Measurements from ENCODE around the gene RHAG. TPM values are rescaled to one million over a fixed set of nuclear protein-coding genes. Genes with fewer than 3 reads are reported as not detected.
A peak's percentile ranks its signal among the peaks of the same experiment; 100 is the strongest.

RHAG gene
- total RNA-seq, 1 experiment from 2014 or later: not detected

DNA sequence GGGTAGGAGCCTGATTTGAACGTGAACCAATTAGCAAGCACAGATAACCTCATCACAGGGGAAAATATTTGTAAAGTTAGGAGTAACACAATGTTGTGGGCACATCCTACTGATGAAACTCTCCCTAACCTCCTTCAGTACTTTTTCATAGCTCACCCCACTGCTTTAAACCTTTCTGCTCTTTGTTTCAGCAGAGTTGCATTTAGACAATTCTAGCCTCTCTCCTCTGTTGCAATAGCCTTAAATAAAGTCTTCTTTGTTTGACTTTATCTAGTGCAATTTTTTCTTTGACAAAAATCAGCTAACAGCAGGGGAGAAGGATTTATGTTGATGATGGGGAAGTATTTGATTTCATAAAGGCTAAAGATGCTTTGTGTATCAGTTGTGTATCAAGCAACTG lies 72.1 kb downstream of the RHAG start:
- no peak for DNase-seq (ENCODE audit: low spot score)

DNA sequence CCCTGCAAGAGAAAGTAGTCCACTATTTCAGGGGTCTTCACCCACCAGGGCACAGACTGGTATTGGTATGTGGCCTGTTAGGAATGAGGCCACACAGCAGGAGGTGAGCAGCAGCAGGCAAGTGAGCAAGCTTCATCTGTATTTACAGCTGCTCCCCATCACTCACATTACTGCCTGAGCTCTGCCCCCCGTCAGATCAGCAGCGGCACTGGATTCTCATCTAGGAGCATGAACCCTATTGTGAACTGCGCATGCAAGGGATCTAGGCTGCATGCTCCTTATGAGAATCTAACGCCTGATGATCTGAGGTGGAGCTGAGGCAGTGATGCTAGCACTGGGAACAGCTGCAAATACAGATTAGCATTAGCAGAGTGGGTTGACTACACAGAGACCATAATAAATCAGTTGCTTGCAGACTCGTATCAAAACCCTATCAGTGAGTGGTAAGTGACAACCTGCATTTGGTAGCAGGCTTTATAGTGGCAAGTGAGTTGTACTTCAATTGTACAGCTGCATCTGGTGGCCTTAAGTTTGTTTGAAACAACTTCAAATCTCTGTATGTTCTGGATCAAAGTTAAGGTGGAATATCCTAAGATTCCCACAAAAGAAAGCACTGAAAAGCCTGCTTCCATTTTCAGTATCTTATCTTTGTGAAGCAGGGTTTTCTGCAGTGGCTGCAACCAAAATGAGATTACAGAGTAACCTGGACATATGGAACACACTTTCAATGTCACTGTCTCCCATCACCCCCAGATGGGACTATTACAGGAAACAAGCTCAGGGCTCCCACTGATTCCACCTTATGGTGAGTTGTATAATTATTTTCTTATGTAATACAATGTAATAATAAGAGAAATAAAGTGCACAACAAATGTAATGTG lies 73.4 kb downstream of the RHAG start:
- no peak for DNase-seq (ENCODE audit: low spot score)

DNA sequence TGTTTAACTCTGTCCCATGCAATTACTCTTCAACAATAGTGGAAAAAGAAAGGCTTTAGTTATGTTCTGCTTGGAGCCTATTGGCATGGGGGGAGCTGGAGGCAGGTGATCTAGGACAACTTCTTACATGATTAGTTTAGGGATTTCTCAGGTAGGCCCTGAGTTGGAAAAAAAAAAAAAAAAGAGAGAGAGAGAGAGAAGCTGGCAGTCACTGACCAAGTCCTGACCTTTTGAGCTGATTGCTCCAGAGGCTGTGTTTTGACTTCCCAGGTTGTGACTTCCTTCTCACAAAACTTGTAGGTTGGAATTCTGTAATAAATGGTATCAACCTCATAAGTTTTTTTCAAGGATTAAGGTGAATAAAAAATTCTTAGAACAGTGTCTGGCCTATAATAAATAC lies 78.4 kb downstream of the RHAG start:
- no peak for DNase-seq (ENCODE audit: low spot score)

GRCh38 chr6:49557177-49557576 lies 79.5 kb downstream of the RHAG start:
- no peak for DNase-seq (ENCODE audit: low spot score)

- DNase-seq (ENCODE audit: low spot score): peak; percentile 93
Measured at GRCh38 chr6:49556429-49556837, 80.2 kb downstream of the RHAG start.

DNA sequence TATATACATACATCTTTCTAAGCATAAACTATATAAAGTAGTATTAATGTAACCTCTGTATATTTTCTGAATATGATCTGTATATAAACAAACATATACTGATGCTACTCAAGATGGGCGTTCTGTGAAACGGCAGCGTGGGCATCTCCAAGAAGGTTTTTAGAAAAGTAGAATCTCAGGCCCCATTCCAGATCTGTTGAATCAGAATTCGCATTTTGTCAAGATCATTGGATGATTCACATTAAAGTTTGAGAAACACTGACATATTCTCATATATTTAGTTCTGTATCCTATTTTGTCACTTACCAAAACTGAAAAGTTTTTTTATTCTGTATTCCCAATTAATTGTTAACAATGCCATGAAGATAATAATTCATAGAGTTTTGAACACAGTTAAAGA lies 80.7 kb downstream of the RHAG start:
- DNase-seq (ENCODE audit: low spot score): no peak

Other genes starting within 250 kb of the RHAG start
- 9.0 and 10.1 TPM in 2 replicates for gene MMUT, start 173.6 kb downstream of the RHAG start, total RNA-seq (2014; rRNA removed; shearing (Covaris generic))
- 26.0 and 32.8 TPM in 2 replicates for gene CENPQ, start 173.5 kb downstream of the RHAG start, total RNA-seq (2014; rRNA removed; shearing (Covaris generic))
- gene GLYATL3, start 136.9 kb downstream of the RHAG start, total RNA-seq (2014; rRNA removed; shearing (Covaris generic)): not detected in 2 replicates
- 21.5 and 33.9 TPM in 2 replicates for gene C6orf141, start 86.2 kb downstream of the RHAG start, total RNA-seq (2014; rRNA removed; shearing (Covaris generic))
- not detected in 2 replicates for gene CRISP2, start 76.7 kb upstream of the RHAG start, total RNA-seq (2014; rRNA removed; shearing (Covaris generic))
- gene CRISP3, start 107.5 kb upstream of the RHAG start, total RNA-seq (2014; rRNA removed; shearing (Covaris generic)): not detected in 2 replicates
- not detected in 2 replicates for gene PGK2, start 150.4 kb upstream of the RHAG start, total RNA-seq (2014; rRNA removed; shearing (Covaris generic))
- not detected in 2 replicates for gene CRISP1, start 229.7 kb upstream of the RHAG start, total RNA-seq (2014; rRNA removed; shearing (Covaris generic))